ENCODE data around the gene FER.
"Not testable (repeated sequence)": the region's sequence is repeated elsewhere in the genome, so short reads cannot be mapped to it uniquely, and the experiment has no call there.

GRCh38 chr5:108774079-108774478 is 26.4 kb downstream of the FER start:
- not testable (repeated sequence) for TF ChIP-seq EZH2 (IDR thresholded peaks at IDR 0.05; ENCODE audit: borderline replicate concordance, control insufficient read depth, low read depth, low read length); CTCF (IDR thresholded peaks at IDR 0.05 in 2 of 3, conservative IDR thresholded peaks at IDR 0.05 in 1 of 3; ENCODE audit: control insufficient read depth in 2 of 3, extremely low read depth in 1 of 3, insufficient read depth in 1 of 3, low read depth in 3 of 3, low read length in 3 of 3); FOS (IDR thresholded peaks at IDR 0.05; ENCODE audit: borderline replicate concordance, extremely low read depth, insufficient read length); ZBTB11 (CRISPR knock-in tag; IDR thresholded peaks at IDR 0.05); POLR2A (IDR thresholded peaks at IDR 0.05; ENCODE audit: low read depth, low read length); SMAD5 (IDR thresholded peaks at IDR 0.05; ENCODE audit: low read depth); POLR2AphosphoS5 (IDR thresholded peaks at IDR 0.05; ENCODE audit: low read length); JUND (IDR thresholded peaks at IDR 0.05; ENCODE audit: low read depth, low read length); CEBPB (IDR thresholded peaks at IDR 0.05; ENCODE audit: borderline replicate concordance in 1 of 2, low read depth in 2 of 2, low read length in 2 of 2); TCF12 (IDR thresholded peaks at IDR 0.05; ENCODE audit: low read depth, low read length); SUZ12 (IDR thresholded peaks at IDR 0.05; ENCODE audit: unreplicated experiment); HCFC1 (IDR thresholded peaks at IDR 0.05; ENCODE audit: low read length)
- TF ChIP-seq, protein P1, sequence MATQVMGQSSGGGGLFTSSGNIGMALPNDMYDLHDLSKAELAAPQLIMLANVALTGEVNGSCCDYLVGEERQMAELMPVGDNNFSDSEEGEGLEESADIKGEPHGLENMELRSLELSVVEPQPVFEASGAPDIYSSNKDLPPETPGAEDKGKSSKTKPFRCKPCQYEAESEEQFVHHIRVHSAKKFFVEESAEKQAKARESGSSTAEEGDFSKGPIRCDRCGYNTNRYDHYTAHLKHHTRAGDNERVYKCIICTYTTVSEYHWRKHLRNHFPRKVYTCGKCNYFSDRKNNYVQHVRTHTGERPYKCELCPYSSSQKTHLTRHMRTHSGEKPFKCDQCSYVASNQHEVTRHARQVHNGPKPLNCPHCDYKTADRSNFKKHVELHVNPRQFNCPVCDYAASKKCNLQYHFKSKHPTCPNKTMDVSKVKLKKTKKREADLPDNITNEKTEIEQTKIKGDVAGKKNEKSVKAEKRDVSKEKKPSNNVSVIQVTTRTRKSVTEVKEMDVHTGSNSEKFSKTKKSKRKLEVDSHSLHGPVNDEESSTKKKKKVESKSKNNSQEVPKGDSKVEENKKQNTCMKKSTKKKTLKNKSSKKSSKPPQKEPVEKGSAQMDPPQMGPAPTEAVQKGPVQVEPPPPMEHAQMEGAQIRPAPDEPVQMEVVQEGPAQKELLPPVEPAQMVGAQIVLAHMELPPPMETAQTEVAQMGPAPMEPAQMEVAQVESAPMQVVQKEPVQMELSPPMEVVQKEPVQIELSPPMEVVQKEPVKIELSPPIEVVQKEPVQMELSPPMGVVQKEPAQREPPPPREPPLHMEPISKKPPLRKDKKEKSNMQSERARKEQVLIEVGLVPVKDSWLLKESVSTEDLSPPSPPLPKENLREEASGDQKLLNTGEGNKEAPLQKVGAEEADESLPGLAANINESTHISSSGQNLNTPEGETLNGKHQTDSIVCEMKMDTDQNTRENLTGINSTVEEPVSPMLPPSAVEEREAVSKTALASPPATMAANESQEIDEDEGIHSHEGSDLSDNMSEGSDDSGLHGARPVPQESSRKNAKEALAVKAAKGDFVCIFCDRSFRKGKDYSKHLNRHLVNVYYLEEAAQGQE (IDR thresholded peaks at IDR 0.05; ENCODE audit: low read depth, low read length), result not testable (repeated sequence)
- TF ChIP-seq, protein P2, sequence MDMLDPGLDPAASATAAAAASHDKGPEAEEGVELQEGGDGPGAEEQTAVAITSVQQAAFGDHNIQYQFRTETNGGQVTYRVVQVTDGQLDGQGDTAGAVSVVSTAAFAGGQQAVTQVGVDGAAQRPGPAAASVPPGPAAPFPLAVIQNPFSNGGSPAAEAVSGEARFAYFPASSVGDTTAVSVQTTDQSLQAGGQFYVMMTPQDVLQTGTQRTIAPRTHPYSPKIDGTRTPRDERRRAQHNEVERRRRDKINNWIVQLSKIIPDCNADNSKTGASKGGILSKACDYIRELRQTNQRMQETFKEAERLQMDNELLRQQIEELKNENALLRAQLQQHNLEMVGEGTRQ (IDR thresholded peaks at IDR 0.05; ENCODE audit: borderline replicate concordance, low read depth, low read length), result not testable (repeated sequence)
